GM18517 (cell line): ENCODE results near the gene NTNG1.

Source experiments
- ATAC-seq: cut with Tn5 transposase; IDR thresholded peaks from one replicate; pipeline ENCODE4 v1.9.1; 2021; ENCODE audit warnings: mild to moderate bottlenecking, moderate library complexity; ENCODE audit not compliant: unreplicated experiment

The NTNG1 gene

DNA sequence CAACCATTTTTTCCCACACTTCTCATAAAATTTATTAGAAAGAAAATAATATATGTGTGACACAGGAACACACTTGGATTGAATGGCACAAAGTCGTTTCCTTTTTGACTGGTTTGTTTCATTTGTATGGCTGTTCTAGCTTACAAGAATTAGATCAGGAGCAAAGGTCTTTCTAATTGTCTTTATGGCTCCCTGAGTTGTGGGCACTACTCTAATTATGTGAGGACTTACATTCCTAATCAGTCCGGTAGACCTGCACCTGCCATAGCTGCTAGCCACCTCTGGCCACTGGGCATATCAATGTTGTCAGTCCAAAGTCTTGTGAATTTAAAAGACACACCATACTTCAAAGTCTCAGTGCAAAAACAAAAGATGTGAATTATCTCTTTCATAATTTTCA lies 346.7 kb downstream of the NTNG1 start:
- no peak for ATAC-seq

DNA sequence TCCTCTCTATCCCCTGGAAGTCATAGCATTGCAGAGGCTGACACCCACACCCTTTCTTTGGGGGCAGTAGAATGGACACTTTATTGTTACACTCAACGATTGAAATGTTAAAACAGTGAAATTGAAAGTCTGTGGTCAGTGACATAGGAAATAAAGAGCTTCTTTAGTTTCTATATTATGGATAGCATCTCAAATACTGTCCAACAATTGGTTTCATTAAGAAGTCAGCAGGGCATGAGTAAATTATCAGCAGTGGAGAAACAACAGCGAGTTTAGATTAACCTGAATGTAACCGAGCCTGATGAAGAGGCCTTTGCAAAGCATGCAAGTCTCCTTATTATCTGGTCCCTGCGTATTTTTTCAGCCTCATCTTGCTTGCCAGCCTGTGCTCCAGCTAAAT lies 350.7 kb downstream of the NTNG1 start:
- ATAC-seq, result no peak

DNA sequence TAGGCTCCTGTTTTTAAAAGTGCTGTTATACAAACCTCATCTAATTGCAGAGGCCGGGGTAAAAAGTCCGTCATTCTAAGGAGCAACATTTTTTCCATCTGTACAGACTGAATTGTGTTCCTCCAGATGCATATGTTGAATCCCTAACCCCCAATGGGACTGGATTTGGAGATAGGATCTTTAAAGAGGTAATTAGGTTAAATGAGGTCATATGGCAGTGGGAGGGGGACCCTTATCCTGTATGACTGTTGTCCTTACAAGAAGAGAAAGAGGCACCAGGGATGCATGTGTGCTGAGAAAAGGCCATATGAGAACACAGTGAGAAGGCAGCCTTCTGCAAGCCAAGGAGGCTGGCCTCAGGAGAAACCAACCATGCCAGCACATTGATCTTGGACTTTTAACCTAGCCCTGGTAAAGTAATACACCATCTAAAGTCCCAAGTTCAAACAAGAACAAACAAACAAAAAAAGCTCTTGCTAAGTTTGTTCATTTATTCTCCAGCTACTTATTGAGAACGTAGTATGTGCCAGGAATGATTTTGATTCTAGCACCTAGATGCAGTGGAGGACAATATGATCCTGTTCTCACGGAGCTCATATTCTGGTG lies 352.4 kb downstream of the NTNG1 start:
- no peak for ATAC-seq

DNA sequence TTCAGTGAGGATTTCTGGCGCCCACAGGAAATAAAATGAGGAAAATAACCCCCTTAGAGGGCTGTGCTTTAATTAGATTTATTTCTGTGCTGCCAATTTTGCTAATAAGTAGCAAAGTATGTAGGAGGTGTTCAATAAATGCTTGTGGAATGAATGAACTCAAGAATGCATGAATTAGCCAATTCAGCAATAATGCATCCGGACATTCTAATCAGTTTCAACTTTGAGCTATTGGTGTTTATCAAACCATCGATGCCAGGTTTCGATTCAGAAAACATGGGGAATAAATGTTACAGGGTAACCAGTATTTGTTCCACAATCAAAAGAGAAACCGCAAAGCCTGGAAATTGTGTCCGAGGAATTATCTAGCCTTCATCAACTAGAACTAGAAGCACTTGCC lies 353.2 kb downstream of the NTNG1 start:
- no peak for ATAC-seq

DNA sequence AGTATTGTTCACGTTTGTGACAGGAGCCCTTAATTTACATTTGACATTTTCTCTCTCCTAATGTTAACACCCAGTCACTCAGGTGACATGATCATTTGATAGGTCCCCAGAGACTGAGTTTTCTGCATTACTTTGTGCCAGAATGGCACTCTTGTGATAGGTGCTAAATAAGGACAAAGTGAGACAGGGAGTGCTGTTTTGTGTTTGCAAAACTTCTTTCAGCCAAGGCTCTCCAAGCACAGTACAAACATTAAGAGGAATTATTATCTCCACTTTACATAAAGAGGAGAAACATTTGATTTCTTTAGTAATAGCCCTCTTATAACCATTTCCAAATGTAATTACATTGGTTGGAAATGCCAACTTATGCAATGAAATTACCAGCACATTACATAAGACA lies 355.2 kb downstream of the NTNG1 start:
- no peak for ATAC-seq

DNA sequence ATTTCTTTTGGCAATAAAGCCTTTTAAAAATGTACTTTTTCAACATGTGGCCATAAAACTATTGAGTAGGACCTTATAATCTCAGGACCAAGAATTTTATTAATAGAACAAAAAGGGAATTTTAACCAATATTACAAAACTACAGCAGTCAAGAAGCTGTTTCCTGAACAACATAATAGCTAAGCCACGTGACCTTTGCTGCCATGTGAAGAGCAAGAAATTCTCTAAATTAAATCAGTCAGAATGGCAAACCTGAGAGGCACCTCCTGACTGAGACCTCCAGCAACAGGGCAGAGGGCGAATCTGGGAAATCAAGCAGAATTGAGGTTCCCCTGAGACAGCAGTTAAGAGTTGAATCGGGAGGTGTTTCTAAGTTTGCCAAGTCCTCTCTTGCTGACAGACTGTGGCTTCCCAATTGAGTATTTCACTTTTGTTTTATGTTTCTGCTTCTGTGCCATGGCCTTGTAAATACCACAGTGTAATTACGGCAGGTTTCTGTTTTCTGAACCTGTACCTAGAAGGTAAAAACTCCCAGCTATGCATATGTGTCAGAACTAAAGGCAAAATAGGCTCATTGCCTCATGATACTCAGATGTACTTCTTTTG lies 358.4 kb downstream of the NTNG1 start:
- ATAC-seq, result peak; percentile 99

DNA sequence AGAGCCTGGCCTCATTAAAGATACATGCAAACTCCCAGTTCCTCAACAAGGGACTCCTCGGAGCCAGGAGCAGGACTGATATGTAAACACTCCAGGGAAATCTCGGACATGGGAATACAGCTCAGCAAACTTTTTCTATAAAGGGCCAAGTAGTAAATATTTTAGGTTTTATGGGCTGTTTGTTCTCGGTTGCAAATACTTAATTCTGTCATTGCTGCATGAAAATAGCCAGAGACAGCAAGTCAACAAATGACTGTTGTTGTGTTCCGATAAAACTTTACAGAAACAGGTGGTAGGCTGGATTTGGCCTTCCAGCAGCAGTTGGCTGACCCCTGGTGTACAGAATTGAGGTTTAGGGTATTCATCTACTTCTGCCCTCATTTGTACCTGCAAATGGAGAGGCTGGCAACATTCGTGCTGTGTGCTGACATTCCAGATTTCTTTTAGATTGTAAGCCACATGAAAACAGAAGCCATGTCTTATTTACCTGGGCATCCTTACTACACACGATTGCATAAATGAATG lies 360.3 kb downstream of the NTNG1 start:
- ATAC-seq, result no peak

DNA sequence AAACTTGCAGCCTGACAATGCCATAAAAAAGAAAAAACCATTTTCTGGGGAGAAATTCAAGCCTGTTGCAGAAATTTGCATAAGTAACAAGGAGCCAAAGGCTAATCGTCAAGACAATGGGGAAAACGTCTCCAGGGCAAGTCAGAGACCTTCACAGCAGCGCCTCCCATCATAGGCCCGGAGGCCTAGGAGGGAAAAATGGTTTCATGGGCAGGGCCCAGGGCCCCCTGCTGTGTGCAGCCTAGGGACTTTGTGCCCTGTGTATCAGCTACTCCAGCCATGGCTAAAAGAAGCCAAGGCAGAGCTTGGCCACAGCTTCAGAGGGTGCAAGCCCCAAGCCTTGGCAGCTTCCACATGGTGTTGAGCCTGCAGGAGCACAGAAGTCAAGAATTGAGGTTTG lies 369.5 kb downstream of the NTNG1 start:
- ATAC-seq, result no peak

DNA sequence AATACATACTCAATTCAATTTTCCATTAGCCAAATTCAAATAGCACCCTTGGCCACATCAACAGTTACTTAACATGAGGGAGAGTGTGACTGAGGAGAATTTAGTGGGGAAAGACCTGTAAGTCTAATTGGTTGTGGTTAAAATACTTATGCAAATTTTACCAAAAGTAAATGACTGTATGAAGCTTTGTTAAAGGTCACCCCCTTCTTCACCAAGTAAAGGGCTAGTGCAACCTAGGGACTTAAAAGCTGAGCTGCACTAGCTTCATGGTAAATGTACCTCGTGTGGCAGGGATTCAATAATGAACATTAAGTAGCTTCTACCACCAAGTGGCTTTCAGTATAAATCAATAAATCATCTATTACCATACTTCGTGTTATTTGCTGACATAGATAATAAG lies 372.0 kb downstream of the NTNG1 start:
- no peak for ATAC-seq

DNA sequence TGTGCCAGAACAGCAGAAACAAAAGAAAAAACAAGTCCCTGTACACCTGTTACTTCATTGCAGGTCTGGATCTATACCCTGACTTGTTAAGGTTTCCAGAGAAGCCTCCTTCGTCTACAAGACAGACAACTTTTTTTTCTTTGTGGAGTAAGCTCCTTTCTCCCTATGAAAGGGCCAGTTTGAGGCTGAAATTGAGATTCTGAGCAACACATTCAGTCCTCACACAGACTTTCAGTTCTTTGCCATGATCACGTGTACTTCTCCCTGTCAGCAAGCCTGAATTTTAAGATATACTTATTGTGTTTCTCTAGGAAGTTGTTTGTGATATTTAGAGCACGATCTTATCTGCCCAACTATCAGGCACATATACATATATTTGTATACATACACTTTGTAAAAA lies 374.0 kb downstream of the NTNG1 start:
- no peak for ATAC-seq

DNA sequence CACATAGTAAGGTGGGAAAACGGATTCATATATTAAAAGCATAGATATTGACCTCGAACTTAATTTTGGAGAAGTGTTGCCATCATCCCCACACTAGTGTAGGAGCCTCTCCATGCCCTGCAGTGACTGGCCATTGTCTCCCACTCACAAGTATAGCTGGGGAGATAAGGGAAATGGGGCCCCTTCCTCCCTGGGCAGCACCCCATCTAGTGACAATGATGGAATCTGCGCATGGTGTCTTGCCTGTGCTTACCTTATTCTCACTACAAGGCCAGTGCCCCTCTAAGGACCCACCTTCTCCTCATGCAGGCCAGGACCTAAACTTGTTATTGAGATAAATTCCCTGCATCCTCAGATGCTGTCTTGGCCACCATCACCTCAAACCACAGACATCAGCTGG lies 374.9 kb downstream of the NTNG1 start:
- ATAC-seq, result no peak

DNA sequence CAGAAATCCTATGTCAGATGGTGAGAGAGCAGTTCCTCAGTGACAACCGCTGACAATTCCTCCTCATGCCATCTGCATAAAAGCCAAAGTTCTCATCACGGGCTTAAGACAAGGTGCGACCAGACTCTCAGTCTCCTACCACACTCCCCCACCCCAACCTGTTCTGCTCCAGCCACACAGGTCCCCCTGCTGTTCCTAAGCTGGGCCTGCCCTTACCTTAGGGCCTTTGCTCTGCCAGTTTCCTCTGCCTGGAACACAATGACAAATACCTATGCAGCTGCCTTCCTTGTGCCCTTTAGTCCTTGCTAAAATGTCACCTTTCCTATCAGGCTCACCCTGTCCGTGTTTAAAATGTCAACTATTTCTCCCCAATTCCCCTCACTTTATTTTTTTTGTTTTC lies 382.2 kb downstream of the NTNG1 start:
- ATAC-seq, result no peak

DNA sequence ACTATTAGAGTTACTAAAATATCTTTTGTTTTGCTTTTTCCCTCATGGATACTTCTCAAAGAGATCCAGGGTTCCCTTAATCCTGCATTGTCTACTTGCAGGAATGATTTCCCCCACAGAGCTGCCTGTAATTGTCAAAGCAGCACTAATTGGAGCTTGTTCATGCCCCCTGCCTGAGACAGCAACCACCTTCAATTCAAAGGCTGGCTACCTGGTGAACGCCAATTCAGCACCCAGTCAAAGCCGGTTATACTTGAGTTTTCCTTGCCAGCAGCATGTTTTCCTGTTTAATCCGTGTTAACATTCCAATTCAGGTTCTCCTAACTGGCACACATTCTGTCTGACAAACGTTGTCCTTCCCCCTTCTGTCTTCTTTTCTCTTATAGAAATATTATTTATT lies 382.9 kb downstream of the NTNG1 start:
- ATAC-seq, result no peak

DNA sequence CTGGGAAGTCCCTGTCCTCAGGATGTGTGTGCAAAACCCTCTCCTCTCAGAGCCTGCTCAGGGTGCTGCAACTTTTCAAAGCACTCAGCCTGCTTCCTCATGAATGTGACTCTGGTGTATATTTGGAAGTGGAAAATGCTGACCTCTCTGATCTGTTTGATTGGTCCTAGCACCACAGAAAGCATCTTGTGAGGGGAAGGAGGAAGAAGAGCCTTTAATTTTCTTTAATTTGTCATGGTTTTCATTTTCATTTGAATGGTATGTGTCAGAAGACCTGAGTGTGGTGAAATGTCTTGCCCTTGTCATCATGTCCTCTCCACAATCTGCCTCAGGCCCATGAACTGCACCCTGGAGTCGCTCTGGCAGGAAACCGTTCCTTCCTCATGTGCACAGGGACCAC lies 383.5 kb downstream of the NTNG1 start:
- ATAC-seq, result no peak

DNA sequence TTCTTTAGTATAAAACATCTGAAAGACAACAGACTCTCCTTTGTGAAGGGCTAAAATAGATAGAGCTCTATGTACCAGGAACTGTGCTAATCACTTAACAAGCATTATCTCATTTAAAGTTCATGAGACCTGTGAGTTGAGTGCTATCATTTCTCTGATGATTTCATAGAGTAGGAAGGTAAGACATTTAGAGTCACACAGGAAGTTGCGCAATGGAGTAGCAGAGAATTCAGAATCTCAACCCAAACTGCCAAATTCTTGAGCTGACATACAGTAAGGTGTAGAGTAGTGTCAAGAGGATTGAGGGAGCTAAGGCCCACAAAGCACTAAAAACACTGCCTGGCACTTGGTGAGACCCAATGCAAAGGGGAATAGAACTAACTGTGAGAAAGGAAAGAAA lies 384.3 kb downstream of the NTNG1 start:
- ATAC-seq, result no peak

DNA sequence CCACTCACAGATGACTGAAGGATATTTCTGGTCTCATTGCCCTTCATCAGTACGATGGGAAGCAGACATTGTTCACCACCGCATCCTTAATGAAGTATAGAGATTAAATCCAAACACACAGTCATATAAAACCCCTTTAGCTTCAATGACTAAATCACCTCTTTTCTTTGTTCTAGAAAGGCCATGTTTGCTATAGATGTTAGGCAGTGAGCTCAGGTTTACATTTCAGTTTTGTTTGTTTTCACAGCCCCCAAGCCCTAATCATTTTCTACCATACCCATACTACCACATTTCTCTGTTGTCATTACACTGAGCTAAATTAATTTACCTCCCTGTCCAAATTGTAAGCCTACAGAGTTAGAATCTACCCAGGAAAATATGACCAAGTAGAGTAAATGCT lies 385.1 kb downstream of the NTNG1 start:
- no peak for ATAC-seq

DNA sequence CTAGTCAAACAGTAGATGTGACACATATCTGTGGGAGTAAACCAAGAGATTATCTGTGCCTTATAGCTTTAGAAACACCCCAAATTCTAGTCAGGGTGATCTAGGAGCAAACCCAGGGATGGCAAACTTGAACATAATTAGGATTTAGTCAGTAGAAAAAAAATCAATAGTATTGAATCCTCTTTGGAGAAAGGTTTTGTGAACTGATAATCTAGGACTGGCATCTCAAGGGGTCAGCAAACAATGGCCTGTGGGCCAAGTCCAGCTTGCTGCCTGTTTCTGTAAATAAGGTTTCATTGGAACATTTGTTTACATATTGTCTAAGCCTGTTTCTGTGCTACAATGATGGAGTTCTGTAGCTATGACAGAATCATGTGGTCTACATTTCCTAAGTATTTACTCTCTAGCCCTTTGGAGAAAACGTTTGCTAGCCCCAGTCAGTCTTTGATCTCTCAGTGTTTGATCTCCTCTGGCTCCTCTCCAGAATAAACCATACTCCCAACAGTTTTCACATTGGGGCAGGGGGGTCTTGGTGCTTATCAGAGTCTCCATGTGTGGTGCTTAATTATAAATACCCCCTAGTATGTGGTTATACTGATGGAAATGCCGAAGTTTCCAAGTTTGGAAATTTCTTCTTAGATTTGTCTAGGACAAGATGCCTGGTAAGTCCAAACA lies 385.8 kb downstream of the NTNG1 start:
- ATAC-seq, result no peak

DNA sequence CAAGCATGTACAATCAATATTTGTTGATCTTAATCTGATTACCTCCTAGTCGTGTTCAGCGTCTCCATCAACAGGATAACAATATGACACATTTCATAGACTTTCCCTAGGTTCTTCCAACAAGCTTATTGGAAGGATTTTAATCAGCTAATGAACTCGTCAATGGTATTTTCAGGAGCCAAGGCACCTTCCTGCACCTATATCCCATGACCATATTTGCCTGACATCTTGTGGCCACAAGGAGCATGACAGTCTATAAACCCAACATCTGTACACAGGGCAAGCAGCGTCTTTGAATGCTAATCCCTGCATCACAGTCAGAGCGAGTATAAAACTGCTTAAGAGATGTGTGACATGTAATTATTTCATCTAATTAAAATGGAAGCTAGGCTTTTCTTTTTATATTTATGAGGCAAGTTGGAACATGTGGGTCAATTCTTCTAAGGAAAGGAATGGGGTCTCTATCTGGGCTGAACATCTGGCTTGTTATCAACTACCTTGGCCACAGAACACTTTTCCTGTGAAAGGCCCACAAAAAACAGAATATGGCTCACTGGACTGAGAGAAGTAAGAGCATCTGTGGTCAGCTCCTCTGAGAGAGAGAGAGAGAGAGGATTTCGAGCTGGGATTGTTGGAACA lies 388.8 kb downstream of the NTNG1 start:
- ATAC-seq, result peak; percentile 98

DNA sequence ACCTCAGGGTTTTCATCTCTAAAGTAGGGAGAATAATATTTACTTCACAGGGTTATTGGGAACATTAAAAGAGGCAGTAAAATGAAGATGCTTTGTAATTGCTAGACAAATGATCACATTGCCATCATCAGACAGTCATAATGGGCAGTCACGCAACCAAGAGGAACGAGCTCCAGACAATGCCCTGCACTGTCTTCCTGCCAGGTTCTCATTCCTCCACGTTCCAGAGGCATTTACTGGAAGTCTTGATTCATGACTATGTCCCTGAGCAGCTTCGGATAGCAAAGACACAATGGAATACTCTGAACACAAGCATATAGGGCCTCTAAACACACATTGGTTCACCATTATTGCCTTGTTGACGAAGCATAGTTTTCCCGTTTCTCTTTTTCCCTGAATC lies 389.7 kb downstream of the NTNG1 start:
- ATAC-seq, result no peak

DNA sequence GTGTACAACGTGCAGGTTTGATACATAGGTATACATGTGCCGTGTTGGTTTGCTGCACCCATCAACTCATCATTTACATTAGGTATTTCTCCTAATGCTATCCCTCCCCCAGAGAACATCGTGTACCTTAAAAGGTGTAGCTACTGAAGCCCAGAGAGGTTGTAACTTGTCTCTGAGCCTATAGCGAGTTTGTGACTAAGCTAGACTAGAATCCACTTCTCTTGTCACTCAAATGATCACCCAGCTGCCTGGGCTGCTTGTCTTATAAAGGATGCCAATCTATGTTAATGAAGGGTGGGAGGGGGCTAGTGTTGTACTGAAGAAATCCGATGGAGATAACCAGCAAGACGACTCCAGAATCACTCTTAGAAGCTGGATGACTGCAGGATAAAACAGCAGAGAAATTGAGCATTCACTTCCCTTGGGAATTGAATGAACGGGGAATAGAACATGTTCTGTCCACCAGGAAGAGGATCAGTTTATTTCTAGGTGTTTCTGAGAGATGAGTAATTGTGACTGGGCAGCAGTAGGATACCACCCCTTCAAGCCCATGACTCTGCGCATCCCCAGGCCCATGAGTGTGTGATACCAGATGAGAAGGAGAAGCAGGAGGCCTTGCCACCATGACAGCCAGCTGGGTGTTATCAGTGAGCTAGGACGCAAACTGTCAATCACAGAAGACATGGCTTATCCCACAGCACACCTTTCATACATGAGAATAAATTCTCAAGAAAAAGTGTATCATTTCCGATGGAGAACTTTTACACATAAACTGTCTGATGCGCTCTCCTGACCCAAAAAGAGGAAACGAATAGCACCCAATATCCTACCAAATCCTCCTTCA lies 390.4 kb downstream of the NTNG1 start:
- ATAC-seq, result no peak

DNA sequence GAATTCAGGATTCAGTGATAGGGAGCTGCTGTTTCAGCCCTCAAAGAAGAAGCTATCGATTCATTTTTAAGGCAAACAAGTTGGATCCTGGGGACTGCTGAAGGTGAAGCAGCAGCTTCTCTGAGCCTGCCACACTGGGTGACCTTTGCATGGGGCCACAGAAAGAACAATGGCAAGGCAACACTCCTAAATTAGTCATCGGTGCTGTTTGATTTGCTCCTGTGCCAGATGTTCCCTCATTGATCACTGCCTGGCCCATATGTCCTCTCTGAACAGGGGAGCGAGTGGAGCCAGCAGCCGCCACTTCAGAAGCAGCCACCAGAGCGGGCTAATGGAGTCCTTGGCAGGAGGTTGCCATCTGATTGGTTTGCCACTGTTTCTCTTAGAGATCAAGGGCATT lies 391.5 kb downstream of the NTNG1 start:
- ATAC-seq, result no peak
